ENCODE data around the gene NOTCH3. TPM values are rescaled to one million over a fixed set of nuclear protein-coding genes. Genes with fewer than 3 reads are reported as not detected.

NOTCH3 gene
- total RNA-seq, 1 experiment from 2014 or later, result 39.4 TPM

DNA sequence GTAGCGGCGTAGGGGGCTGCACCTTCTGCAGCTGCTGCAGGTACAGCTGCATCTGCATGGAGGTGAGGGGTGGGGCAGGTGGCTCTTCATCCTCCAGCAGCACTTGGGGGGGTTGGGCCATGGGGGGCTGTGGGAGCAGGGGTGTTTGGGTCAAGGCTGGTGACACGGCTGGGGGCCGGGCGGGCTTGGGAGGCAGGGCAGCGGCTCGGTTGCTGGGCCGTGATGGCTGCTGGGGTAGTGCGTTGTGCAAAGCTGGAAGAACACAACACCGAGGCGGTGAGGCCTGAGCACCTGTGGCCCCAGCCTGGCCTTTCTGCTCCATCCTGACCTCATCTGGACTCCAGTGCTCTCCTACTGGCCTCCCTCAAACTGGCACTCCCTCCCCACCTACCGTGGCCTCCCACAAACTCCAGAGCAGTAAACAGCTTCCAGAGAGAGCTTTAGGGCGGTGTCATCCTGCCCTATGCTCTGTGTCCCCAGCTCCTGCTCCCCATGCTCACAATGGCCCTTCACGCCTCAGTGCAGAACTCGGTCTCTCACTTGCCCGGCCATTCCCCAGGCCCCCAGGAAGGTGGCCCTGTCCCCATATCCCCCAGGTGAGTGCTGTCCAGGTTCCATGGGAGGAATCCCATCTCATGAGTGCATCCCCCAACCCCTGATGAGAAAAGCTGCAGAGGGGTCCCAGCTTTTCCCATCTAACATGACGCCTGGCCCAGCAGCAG, 42.6 kb upstream of the NOTCH3 start:
- no peaks in the 10 kb centered on the region for H3K9me2 ChIP-seq (ENCODE audit: insufficient read depth)
- intact Hi-C loops (cut with micrococcal nuclease), result no loop called here
- ChIA-PET CTCF (no interaction called here), RAD21 (ENCODE audit: low non-redundant PET in 1 of 2, low total read pairs in 2 of 2, uncharacterized antibody in 2 of 2, unreplicated experiment in 2 of 2) (no interaction called here), POLR2A (no interaction called here)
- no peak for DNase-seq (ENCODE audit: low read depth, low spot score)
- no peak overlapping the region for H3K27ac ChIP-seq (ENCODE audit: low read depth, low read length)
- H3K4me1 ChIP-seq (ENCODE audit: control insufficient read depth in 1 of 2, insufficient read depth in 2 of 2, low read length in 2 of 2), result peaks cover under 1 to 1% of the 10 kb centered on the region in 2 experiments; a peak in 2 of 4 replicates
- no peaks in the 10 kb centered on the region for H3K9me3 ChIP-seq (ENCODE audit: control insufficient read depth in 1 of 2, insufficient read depth in 1 of 2, low read depth in 1 of 2, low read length in 2 of 2)
- no peak overlapping the region for H3K4me3 ChIP-seq (replicated peaks in 1 of 2; ENCODE audit: low read depth in 1 of 2, low read length in 2 of 2)
- H3K27me3 ChIP-seq (ENCODE audit: insufficient read depth, low read length), result no peaks in the 10 kb centered on the region
- no peaks in the 10 kb centered on the region for H4K20me1 ChIP-seq (ENCODE audit: insufficient read depth)
- no peak overlapping the region for H2AFZ ChIP-seq (ENCODE audit: low read depth, low read length, poor library complexity, severe bottlenecking)
- no peak for ATAC-seq
- H3K4me2 ChIP-seq (ENCODE audit: low read length), result no peak overlapping the region
- TF ChIP-seq SIN3A (IDR thresholded peaks at IDR 0.05; ENCODE audit: low read depth) (no peak), POLR2AphosphoS5 (IDR thresholded peaks at IDR 0.05; ENCODE audit: low read depth, low read length) (no peak), SRF (IDR thresholded peaks at IDR 0.05; ENCODE audit: low read depth) (no peak), ZNF274 (IDR thresholded peaks at IDR 0.05; ENCODE audit: low read depth, low read length) (no peak), EGR1 (IDR thresholded peaks at IDR 0.05; ENCODE audit: low read depth) (no peak), CTCF (IDR thresholded peaks at IDR 0.05 in 2 of 3, conservative IDR thresholded peaks at IDR 0.05 in 1 of 3; ENCODE audit: borderline replicate concordance in 1 of 3, insufficient read depth in 1 of 3, low read depth in 2 of 3, low read length in 2 of 3) (no peak)
- H3K9ac ChIP-seq (ENCODE audit: low read length), result no peak overlapping the region
- H3K79me2 ChIP-seq (ENCODE audit: insufficient read depth, low read length), result no peaks in the 10 kb centered on the region
- peaks cover 0 to 3% of the 10 kb centered on the region in 2 experiments; a peak in 1 of 4 replicates for H3K36me3 ChIP-seq (ENCODE audit: control insufficient read depth in 1 of 2, insufficient read depth in 2 of 2, low read length in 2 of 2)
- BruUV-seq (replicated peaks), result no TSS peak
